Right cardiac atrium (tissue), 5 donors: Measurements from ENCODE around the gene MYO7B. TPM values are rescaled to one million over a fixed set of nuclear protein-coding genes. Genes with fewer than 3 reads are reported as not detected.

Source experiments
- ATAC-seq, 2 donors: fragments of 200-7000 bp; cut with Tn5 transposase; one replicate each; pipeline versions ENCODE4 v1.8.0 to v1.9.1; 2020; ENCODE audit warnings: moderate library complexity in 2 of 2, mild to moderate bottlenecking in 1 of 2
- DNase-seq, 3 donors: peaks; one replicate each; pipeline ENCODE4 v3.0.0-alpha.2; 2020
- H3K27ac ChIP-seq: one replicate; pipeline ENCODE4 v1.5.1; 2013; ENCODE audit warnings: mild to moderate bottlenecking, low read length, control low read depth, moderate library complexity
- H3K27me3 ChIP-seq: one replicate; pipeline ENCODE4 v1.6.1; 2013; ENCODE audit not compliant: control insufficient read depth, insufficient read depth
- H3K4me1 ChIP-seq: one replicate; pipeline ENCODE4 v1.6.1; 2013; ENCODE audit warnings: low read length; ENCODE audit not compliant: control insufficient read depth, insufficient read depth
- H3K4me3 ChIP-seq: one replicate; pipeline ENCODE4 v1.5.1; 2013; ENCODE audit warnings: low read length, control low read depth
- H3K9me3 ChIP-seq: one replicate; pipeline ENCODE4 v1.6.1; 2013; ENCODE audit warnings: low read length; ENCODE audit not compliant: control insufficient read depth
- WGBS: extraction: QIAGEN DNeasy Blood & Tissue Kit; methylation state at CpG from one replicate; pipeline ENCODE4 v1.1.7; 2013; 5-methylcytosine and 5-hydroxymethylcytosine counted together
- intact Hi-C, 4 donors: fragments of 100-400 bp; cut with DNase I; formaldehyde crosslinking; loops; one replicate each; pipeline versions ENCODE4 v1.11.0 to v1.14.0; 2022 to 2023
- polyA plus RNA-seq: library from polyadenylated mRNA; stranded (reverse); fragments of 200-250 nt; gene quantifications from one replicate; pipeline ENCODE4 v1.2.3, GENCODE V29; 2013
- total RNA-seq, 4 donors: library from RNA; stranded (reverse); fragmentation: NEBNext Ultra II Directional; extraction: Animal tissue kit (Norgen Biotek cat#: 25700); gene quantifications; one replicate each; pipeline ENCODE4 v1.2.1, GENCODE V29; 2021
- donor health status: healthy with polysubstance abuse.
- donor health status: DM: no; HTN: yes; CAD: no.
- donor health status: DM: no; HTN: no; CAD: no.
- donor health status: DM: no; HTN: yes; CAD: no; lungs with severe emphysema.
- donor health status: DM: yes; HTN: yes; CAD: no.

MYO7B gene
- total and polyA plus RNA-seq, 5 donors, result 0.29 to 0.81 (median 0.45) TPM

DNA sequence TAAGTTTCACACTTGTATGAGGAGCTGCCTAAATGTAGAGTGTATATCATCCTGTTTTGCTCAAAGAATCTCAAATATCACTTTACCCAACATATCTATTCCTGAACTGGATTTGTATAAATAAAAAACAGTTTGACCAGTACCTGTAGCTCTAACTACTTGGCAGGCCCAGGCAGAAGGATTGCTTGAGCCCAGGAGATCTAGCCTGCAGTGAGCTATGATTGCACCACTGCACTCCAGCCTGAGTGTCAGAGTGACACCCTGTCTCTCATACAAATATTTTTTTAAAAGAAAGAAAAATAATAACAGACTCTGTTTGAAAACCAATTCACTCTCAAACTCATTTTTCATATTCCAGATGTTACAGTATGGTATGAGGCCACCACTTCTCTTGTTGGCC, 147.6 kb downstream of the MYO7B start:
- peaks cover 1% of the 10 kb centered on the region for H3K4me1 ChIP-seq
- ATAC-seq (no peak), DNase-seq (no peak)
- no peak overlapping the region for H3K27ac ChIP-seq
- intact Hi-C loops, result loop anchor here in 1 of 4 donors (5.0 kb wide), 1 partner anchor 91 kb away; no protein-coding TSS in a partner anchor
- no peaks in the 10 kb centered on the region for H3K27me3 ChIP-seq
- H3K4me3 ChIP-seq, result no peak overlapping the region
- no peaks in the 10 kb centered on the region for H3K9me3 ChIP-seq

DNA sequence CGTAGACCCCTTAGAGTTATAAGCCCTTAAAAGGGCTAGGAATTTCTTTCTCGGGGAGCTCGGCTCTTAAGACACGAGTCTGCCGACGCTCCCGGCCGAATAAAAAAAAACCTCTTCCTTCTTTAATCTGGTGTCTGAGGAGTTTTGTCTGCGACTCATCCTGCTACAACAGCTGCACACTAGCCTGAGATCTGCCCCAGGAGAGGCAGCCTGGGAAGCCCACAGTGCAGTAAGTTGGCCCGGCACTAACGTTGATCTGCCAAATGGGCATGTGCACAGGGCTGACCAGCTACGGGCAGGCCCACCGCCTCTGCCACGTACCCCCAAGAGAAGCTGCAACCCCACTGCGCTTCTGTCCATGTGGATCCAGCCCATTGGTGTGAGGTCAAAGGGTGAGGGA, 148.3 kb downstream of the MYO7B start:
- WGBS, result 38% methylated on average over 15 of the region's 15 CpGs
- ATAC-seq (peak in 1 of 2 donors; percentile 26), DNase-seq (peak in 1 of 3 donors; percentile 57)
- H3K27ac ChIP-seq, result no peak overlapping the region
- H3K9me3 ChIP-seq, result no peaks in the 10 kb centered on the region
- intact Hi-C loops, result loop anchor here in 1 of 4 donors (5.0 kb wide), 1 partner anchor 91 kb away; no protein-coding TSS in a partner anchor
- H3K4me3 ChIP-seq, result no peak overlapping the region
- peaks cover 1% of the 10 kb centered on the region for H3K4me1 ChIP-seq
- no peaks in the 10 kb centered on the region for H3K27me3 ChIP-seq

DNA sequence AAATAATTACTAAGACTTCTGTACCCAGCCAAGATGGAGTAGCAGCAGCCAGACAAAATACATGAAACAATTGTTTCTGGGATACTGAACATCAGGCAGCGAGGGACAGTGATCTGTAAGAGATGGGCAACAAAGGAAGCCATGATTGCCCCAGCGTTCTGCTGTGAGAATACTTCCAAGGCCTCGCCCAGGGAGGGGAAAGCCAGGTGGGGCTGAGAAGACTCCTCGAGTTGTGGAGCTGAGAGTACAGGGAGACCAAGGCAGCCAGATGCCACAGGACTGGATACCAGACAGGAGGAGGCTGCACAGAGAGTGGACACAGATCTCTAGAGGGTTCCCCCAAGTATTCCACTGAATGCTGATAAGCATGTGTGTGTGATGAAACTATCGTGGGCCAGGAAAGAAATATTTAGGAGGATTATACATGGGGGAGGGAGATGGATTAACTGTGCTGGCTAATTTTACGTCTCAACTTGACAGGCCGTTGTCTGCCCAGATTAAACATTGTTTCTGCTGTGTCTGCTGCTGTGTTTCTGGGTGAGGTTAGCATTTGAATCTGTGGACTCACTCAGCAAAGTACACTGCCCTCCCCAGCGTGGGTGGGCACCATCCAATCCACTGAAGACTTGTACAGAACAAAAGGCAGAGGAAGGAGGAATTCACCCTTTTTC, 150.1 kb downstream of the MYO7B start:
- intact Hi-C loops, result no loop called here
- H3K4me1 ChIP-seq, result peaks cover 1% of the 10 kb centered on the region
- no peak for ATAC-seq

More for the DNA sequence above, 150.1 kb downstream of the MYO7B start:
- 53% methylated on average over 8 of the region's 8 CpGs for WGBS
- Histone ChIP-seq H3K27ac (no peak overlapping the region), H3K4me3 (no peak overlapping the region), H3K27me3 (no peaks in the 10 kb centered on the region), H3K9me3 (no peaks in the 10 kb centered on the region)
- no peak for DNase-seq

Other genes starting within 250 kb of the MYO7B start
- gene ERCC3, start 241.5 kb upstream of the MYO7B start, total RNA-seq, result 10 to 100 TPM; 23.2 to 25.8 (median 24.6) TPM
- gene ERCC3, start 241.5 kb upstream of the MYO7B start, polyA plus RNA-seq, result 17.3 TPM
- gene MAP3K2, start 147.7 kb upstream of the MYO7B start, total RNA-seq, result 10 to 100 TPM; 25.9 to 34.3 (median 32.1) TPM
- gene MAP3K2, start 147.7 kb upstream of the MYO7B start, polyA plus RNA-seq, result 4.3 TPM
- gene PROC, start 117.3 kb upstream of the MYO7B start, total RNA-seq, result not detected
- 0.18 TPM for gene PROC, start 117.3 kb upstream of the MYO7B start, polyA plus RNA-seq
- 10 to 100 TPM; 51.5 to 57.6 (median 53.4) TPM for gene IWS1, start 9.2 kb upstream of the MYO7B start, total RNA-seq
- gene IWS1, start 9.2 kb upstream of the MYO7B start, polyA plus RNA-seq, result 64.4 TPM
- under 1 TPM in 2 of 4 donors, not detected in 2; 0.31 to 0.40 TPM for gene GPR17, start 110.5 kb downstream of the MYO7B start, total RNA-seq
- 4.0 TPM for gene GPR17, start 110.5 kb downstream of the MYO7B start, polyA plus RNA-seq
- 100 to 1,000 TPM; 163 to 224 (median 209) TPM for gene LIMS2, start 139.8 kb downstream of the MYO7B start, total RNA-seq
- 178 TPM for gene LIMS2, start 139.8 kb downstream of the MYO7B start, polyA plus RNA-seq
- 1 to 10 TPM; 3.6 to 5.0 (median 4.4) TPM for gene SFT2D3, start 165.8 kb downstream of the MYO7B start, total RNA-seq
- gene SFT2D3, start 165.8 kb downstream of the MYO7B start, polyA plus RNA-seq, result 3.3 TPM